ENCODE measurements around the gene ANXA3. TPM values are rescaled to one million over a fixed set of nuclear protein-coding genes. Genes with fewer than 3 reads are reported as not detected.
A peak's percentile ranks its signal among the peaks of the same experiment; 100 is the strongest.

ANXA3 gene
- polyA plus RNA-seq, 3 donors, result 0.31 to 0.64 (median 0.55) TPM

DNA sequence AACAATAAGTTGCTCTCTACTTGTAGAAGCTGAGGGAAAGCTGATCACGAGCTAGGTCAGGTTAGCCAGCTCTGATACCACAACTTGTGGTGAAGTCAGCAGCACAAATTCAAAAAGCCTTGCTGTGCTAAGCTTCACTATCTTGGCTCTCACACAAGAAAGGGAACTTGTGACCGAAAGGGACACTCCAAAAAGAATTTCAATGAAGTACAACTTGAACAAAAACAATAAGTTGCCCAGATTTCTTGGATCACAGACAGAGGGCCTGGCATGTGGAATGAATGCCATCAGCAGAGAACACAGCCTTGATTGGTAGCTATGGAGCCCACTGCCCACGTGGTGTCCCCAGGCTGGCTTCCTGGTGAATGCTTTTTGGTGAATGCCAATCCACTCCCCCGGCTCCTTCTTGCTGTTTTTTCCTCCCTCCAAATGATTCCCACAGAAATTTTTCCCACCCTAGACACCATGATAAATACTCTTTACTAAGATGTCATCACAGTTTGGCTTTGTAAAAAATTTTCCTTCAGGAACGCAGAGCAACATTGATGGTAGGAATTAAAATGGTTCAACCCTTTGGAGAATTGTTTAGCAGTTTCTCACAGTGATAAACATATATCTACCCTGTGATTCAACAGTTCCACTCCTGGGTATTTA lies 82.6 kb downstream of the ANXA3 start:
- no peaks in the 10 kb centered on the region for H4K20me1 ChIP-seq (ENCODE audit: insufficient read depth, low read length)
- no peak overlapping the region for H3K9ac ChIP-seq (ENCODE audit: insufficient read depth, low read length, poor library complexity, severe bottlenecking)
- peak overlapping the region in 2 of 7 donors; percentile 3 to 76 for H3K27ac Mint-ChIP-seq
- TF ChIP-seq, protein P1, sequence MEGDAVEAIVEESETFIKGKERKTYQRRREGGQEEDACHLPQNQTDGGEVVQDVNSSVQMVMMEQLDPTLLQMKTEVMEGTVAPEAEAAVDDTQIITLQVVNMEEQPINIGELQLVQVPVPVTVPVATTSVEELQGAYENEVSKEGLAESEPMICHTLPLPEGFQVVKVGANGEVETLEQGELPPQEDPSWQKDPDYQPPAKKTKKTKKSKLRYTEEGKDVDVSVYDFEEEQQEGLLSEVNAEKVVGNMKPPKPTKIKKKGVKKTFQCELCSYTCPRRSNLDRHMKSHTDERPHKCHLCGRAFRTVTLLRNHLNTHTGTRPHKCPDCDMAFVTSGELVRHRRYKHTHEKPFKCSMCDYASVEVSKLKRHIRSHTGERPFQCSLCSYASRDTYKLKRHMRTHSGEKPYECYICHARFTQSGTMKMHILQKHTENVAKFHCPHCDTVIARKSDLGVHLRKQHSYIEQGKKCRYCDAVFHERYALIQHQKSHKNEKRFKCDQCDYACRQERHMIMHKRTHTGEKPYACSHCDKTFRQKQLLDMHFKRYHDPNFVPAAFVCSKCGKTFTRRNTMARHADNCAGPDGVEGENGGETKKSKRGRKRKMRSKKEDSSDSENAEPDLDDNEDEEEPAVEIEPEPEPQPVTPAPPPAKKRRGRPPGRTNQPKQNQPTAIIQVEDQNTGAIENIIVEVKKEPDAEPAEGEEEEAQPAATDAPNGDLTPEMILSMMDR (IDR thresholded peaks at IDR 0.05), result no peak
- no peak overlapping the region for H3K4me2 ChIP-seq (replicated peaks; ENCODE audit: extremely low read depth, low read length, poor library complexity, severe bottlenecking)
- no peak overlapping the region for H3K4me3 Mint-ChIP-seq
- no peaks in the 10 kb centered on the region for H3K36me3 Mint-ChIP-seq
- peaks cover 0 to 2% (median 0%) of the 10 kb centered on the region in 7 donors for H3K9me3 Mint-ChIP-seq
- no peaks in the 10 kb centered on the region for H3K9me3 ChIP-seq (replicated peaks in 1 of 2; ENCODE audit: control insufficient read depth in 1 of 2, insufficient read depth in 1 of 2, low read length in 2 of 2)
- no peaks in the 10 kb centered on the region for H3K36me3 ChIP-seq (replicated peaks in 1 of 2; ENCODE audit: control insufficient read depth in 1 of 2, insufficient read depth in 2 of 2, low read length in 2 of 2)
- H3K4me1 Mint-ChIP-seq, result peaks cover 46% of the 10 kb centered on the region
- 89% methylated on average over 2 of the region's 5 CpGs for WGBS (ENCODE audit: insufficient coverage)
- H3K27me3 ChIP-seq (ENCODE audit: control insufficient read depth in 2 of 2, insufficient read depth in 2 of 2, low read length in 2 of 2), result no peaks in the 10 kb centered on the region
- H2AFZ ChIP-seq (ENCODE audit: insufficient read depth, low read depth, low read length, poor library complexity, severe bottlenecking), result peak overlapping the region; percentile 35
- intact Hi-C loops (cut with micrococcal nuclease), result no loop called here
- DNase-seq, result no peak
- H3K27ac ChIP-seq (ENCODE audit: low read depth in 1 of 2, low read length in 2 of 2), result no peak overlapping the region
- H3K27me3 Mint-ChIP-seq (ENCODE audit: low read depth in 3 of 3), result peaks cover 0 to 2% (median 2%) of the 10 kb centered on the region in 3 donors
- peaks cover 38 to 44% of the 10 kb centered on the region in 2 donors for H3K4me1 ChIP-seq (ENCODE audit: control insufficient read depth in 1 of 2, insufficient read depth in 2 of 2, low read length in 2 of 2)
- H3K4me3 ChIP-seq (replicated peaks in 1 of 3; ENCODE audit: low read depth in 2 of 3, low read length in 3 of 3), result no peak overlapping the region
- H3K79me2 ChIP-seq (ENCODE audit: insufficient read depth, low read length), result no peaks in the 10 kb centered on the region

DNA sequence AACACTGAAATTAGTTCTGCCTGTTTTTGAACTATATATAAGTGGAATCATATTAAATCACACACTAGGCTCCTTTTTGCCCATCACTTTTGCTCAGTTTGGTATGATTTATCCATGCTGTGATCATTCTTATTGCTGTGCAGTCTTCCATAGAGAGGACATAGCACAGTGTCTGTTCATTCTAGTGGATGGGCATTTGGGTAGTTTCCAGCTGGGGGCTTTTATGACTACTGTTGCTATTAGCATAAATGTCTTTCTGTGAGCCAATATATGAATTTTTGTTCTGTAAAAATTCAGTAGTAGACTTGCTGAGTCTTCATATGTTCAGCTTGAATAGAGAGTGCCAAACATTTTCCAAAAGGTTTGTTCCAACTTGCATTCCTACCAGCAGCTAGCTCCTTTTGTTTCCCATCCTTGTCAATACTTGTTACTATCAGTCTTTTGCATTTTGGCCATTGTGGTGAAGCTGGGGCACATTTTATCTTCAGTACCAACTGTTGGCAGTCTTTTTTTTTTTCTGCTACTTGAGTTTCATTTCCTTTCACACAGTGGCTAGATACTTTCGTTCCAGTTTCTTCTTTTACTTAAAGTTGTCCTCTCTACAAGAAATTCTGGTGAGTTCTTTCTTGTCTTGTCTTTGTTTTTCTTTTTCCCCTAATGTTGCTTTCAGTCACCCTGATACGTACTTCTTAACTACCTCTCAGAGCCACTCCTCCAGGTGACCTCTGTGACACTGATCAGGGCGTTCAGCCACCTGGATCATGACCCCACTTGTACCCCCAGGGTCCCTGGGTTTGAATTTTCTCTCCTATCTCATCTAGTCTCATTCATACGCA lies 87.0 kb downstream of the ANXA3 start:
- peak overlapping the region; percentile 46 for H2AFZ ChIP-seq (ENCODE audit: insufficient read depth, low read depth, low read length, poor library complexity, severe bottlenecking)
- peaks cover 0 to 2% (median 2%) of the 10 kb centered on the region in 3 donors for H3K27me3 Mint-ChIP-seq (ENCODE audit: low read depth in 3 of 3)
- H3K27ac ChIP-seq (ENCODE audit: low read depth in 1 of 2, low read length in 2 of 2), result peak overlapping the region; percentile 19 to 63
- 32% methylated on average over 2 of the region's 4 CpGs for WGBS (ENCODE audit: insufficient coverage)
- no peak overlapping the region for H3K9ac ChIP-seq (ENCODE audit: insufficient read depth, low read length, poor library complexity, severe bottlenecking)
- H3K9me3 Mint-ChIP-seq, result no peaks in the 10 kb centered on the region
- H3K27me3 ChIP-seq (ENCODE audit: control insufficient read depth in 2 of 2, insufficient read depth in 2 of 2, low read length in 2 of 2), result no peaks in the 10 kb centered on the region
- no peak for DNase-seq
- peaks cover 36% of the 10 kb centered on the region for H3K4me1 Mint-ChIP-seq
- intact Hi-C loops (cut with micrococcal nuclease), result no loop called here
- peak overlapping the region; percentile 4 to 89 (median 82) for H3K27ac Mint-ChIP-seq
- H3K4me1 ChIP-seq (ENCODE audit: control insufficient read depth in 1 of 2, insufficient read depth in 2 of 2, low read length in 2 of 2), result peaks cover 29 to 37% of the 10 kb centered on the region in 2 donors
- no peaks in the 10 kb centered on the region for H3K9me3 ChIP-seq (replicated peaks in 1 of 2; ENCODE audit: control insufficient read depth in 1 of 2, insufficient read depth in 1 of 2, low read length in 2 of 2)
- no peaks in the 10 kb centered on the region for H3K36me3 ChIP-seq (replicated peaks in 1 of 2; ENCODE audit: control insufficient read depth in 1 of 2, insufficient read depth in 2 of 2, low read length in 2 of 2)
- H4K20me1 ChIP-seq (ENCODE audit: insufficient read depth, low read length), result no peaks in the 10 kb centered on the region
- peak overlapping the region; percentile 20 for H3K4me2 ChIP-seq (replicated peaks; ENCODE audit: extremely low read depth, low read length, poor library complexity, severe bottlenecking)
- peak overlapping the region in 1 of 2 donors; percentile 52 for H3K4me3 Mint-ChIP-seq
- no peaks in the 10 kb centered on the region for H3K79me2 ChIP-seq (ENCODE audit: insufficient read depth, low read length)
- no peak overlapping the region for H3K4me3 ChIP-seq (replicated peaks in 1 of 3; ENCODE audit: low read depth in 2 of 3, low read length in 3 of 3)
- no peaks in the 10 kb centered on the region for H3K36me3 Mint-ChIP-seq
- TF ChIP-seq, protein P1 (IDR thresholded peaks at IDR 0.05), result no peak
